Tibial nerve (tissue), 3 donors: ENCODE data around the gene KCNMA1.

ENCODE experiments used
- POLR2A ChIP-seq, 2 donors: fragments of 450-650 bp; IDR thresholded peaks; one replicate each; pipeline ENCODE4 v1.6.1; 2017; ENCODE audit warnings: antibody characterized with exemption in 2 of 2, mild to moderate bottlenecking in 2 of 2, moderate library complexity in 2 of 2
- TF ChIP-seq, protein P1 (sequence below), 5 experiments: fragments of 200-600 bp in 3 of 5; fragments of 450-650 bp in 2 of 5; sonication (generic) in 3 of 5; IDR thresholded peaks; one replicate each; pipeline ENCODE4 v1.5.1; 2016 to 2019; ENCODE audit warnings: antibody characterized with exemption in 5 of 5, mild to moderate bottlenecking in 3 of 5, moderate library complexity in 2 of 5

GRCh38 chr10:77032188-77032570 is 605.4 kb downstream of the KCNMA1 start:
- TF ChIP-seq, protein P1, sequence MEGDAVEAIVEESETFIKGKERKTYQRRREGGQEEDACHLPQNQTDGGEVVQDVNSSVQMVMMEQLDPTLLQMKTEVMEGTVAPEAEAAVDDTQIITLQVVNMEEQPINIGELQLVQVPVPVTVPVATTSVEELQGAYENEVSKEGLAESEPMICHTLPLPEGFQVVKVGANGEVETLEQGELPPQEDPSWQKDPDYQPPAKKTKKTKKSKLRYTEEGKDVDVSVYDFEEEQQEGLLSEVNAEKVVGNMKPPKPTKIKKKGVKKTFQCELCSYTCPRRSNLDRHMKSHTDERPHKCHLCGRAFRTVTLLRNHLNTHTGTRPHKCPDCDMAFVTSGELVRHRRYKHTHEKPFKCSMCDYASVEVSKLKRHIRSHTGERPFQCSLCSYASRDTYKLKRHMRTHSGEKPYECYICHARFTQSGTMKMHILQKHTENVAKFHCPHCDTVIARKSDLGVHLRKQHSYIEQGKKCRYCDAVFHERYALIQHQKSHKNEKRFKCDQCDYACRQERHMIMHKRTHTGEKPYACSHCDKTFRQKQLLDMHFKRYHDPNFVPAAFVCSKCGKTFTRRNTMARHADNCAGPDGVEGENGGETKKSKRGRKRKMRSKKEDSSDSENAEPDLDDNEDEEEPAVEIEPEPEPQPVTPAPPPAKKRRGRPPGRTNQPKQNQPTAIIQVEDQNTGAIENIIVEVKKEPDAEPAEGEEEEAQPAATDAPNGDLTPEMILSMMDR (IDR thresholded peaks at IDR 0.05), result no peak
- no peak for TF ChIP-seq POLR2A (IDR thresholded peaks at IDR 0.05)
